T-helper 2 cell treated with Interferon-gamma antibody and Interleukin-4, amounts not matched to agents 5 μg/mL and 100 μg/mL, for 36 hours (primary cell): ENCODE results near the gene KDM8.

Experiments
- DNase-seq: peaks from one replicate; pipeline ENCODE4 v3.0.0; 2021; ENCODE audit warnings: low spot score
- H3K27ac Mint-ChIP-seq: one replicate; pipeline ENCODE4 v1.8.0; 2021; ENCODE audit warnings: mild to moderate bottlenecking, mixed read lengths
- H3K27me3 Mint-ChIP-seq: one replicate; pipeline ENCODE4 v1.8.0; 2021; ENCODE audit warnings: low read depth, mixed read lengths
- H3K36me3 Mint-ChIP-seq: one replicate; pipeline ENCODE4 v1.8.0; 2021; ENCODE audit warnings: low read depth, mixed read lengths
- H3K4me1 Mint-ChIP-seq: one replicate; pipeline ENCODE4 v1.8.0; 2021; ENCODE audit warnings: low read depth, mixed read lengths
- H3K4me3 Mint-ChIP-seq: one replicate; pipeline ENCODE4 v1.8.0; 2022; ENCODE audit warnings: mild to moderate bottlenecking, moderate library complexity, mixed read lengths
- H3K9me3 Mint-ChIP-seq: one replicate; pipeline ENCODE4 v1.8.0; 2021; ENCODE audit warnings: mixed read lengths

KDM8 gene

GRCh38 chr16:27214084-27214961 lies 11.0 kb downstream of the KDM8 start:
- no peaks in the 10 kb centered on the region for H3K27me3 Mint-ChIP-seq
- H3K36me3 Mint-ChIP-seq = peaks cover 29% of the 10 kb centered on the region
- H3K27ac Mint-ChIP-seq = no peak overlapping the region
- H3K4me3 Mint-ChIP-seq = no peak overlapping the region
- peaks cover 5% of the 10 kb centered on the region for H3K4me1 Mint-ChIP-seq
- no peaks in the 10 kb centered on the region for H3K9me3 Mint-ChIP-seq
- DNase-seq = no peak

GRCh38 chr16:27215660-27216059 lies 12.3 kb downstream of the KDM8 start:
- Mint-ChIP-seq H3K4me3 (no peak overlapping the region), H3K36me3 (peaks cover 24% of the 10 kb centered on the region), H3K9me3 (no peaks in the 10 kb centered on the region), H3K27ac (no peak overlapping the region), H3K4me1 (peaks cover 5% of the 10 kb centered on the region), H3K27me3 (no peaks in the 10 kb centered on the region)
- no peak for DNase-seq

GRCh38 chr16:27216297-27216885 lies 13.1 kb downstream of the KDM8 start:
- Mint-ChIP-seq H3K27me3 (no peaks in the 10 kb centered on the region), H3K9me3 (no peaks in the 10 kb centered on the region), H3K27ac (no peak overlapping the region), H3K4me3 (no peak overlapping the region), H3K4me1 (peaks cover 1% of the 10 kb centered on the region), H3K36me3 (peaks cover 22% of the 10 kb centered on the region)
- DNase-seq = no peak

GRCh38 chr16:27217256-27217655 lies 13.9 kb downstream of the KDM8 start:
- peaks cover 22% of the 10 kb centered on the region for H3K36me3 Mint-ChIP-seq
- no peak overlapping the region for H3K27ac Mint-ChIP-seq
- H3K9me3 Mint-ChIP-seq = no peaks in the 10 kb centered on the region
- H3K27me3 Mint-ChIP-seq = no peaks in the 10 kb centered on the region
- DNase-seq = no peak
- peaks cover 1% of the 10 kb centered on the region for H3K4me1 Mint-ChIP-seq
- H3K4me3 Mint-ChIP-seq = no peak overlapping the region

GRCh38 chr16:27218756-27219155 lies 15.4 kb downstream of the KDM8 start:
- Mint-ChIP-seq H3K9me3 (no peaks in the 10 kb centered on the region), H3K27me3 (no peaks in the 10 kb centered on the region), H3K4me3 (no peak overlapping the region), H3K27ac (no peak overlapping the region), H3K36me3 (peaks cover 20% of the 10 kb centered on the region), H3K4me1 (no peaks in the 10 kb centered on the region)
- no peak for DNase-seq

- H3K36me3 Mint-ChIP-seq = peaks cover 23% of the 10 kb centered on the region
- H3K4me3 Mint-ChIP-seq = no peak overlapping the region
- no peaks in the 10 kb centered on the region for H3K27me3 Mint-ChIP-seq
- no peak for DNase-seq
- no peaks in the 10 kb centered on the region for H3K4me1 Mint-ChIP-seq
- no peaks in the 10 kb centered on the region for H3K9me3 Mint-ChIP-seq
- H3K27ac Mint-ChIP-seq = no peak overlapping the region
Measured at GRCh38 chr16:27219161-27219560, 15.8 kb downstream of the KDM8 start.

- Mint-ChIP-seq H3K36me3 (peaks cover 31% of the 10 kb centered on the region), H3K9me3 (no peaks in the 10 kb centered on the region), H3K4me1 (no peaks in the 10 kb centered on the region), H3K4me3 (no peak overlapping the region), H3K27me3 (no peaks in the 10 kb centered on the region), H3K27ac (no peak overlapping the region)
- no peak for DNase-seq
Measured at GRCh38 chr16:27220120-27220519, 16.8 kb downstream of the KDM8 start.

- no peaks in the 10 kb centered on the region for H3K4me1 Mint-ChIP-seq
- H3K4me3 Mint-ChIP-seq = no peak overlapping the region
- H3K27me3 Mint-ChIP-seq = no peaks in the 10 kb centered on the region
- H3K36me3 Mint-ChIP-seq = peaks cover 30% of the 10 kb centered on the region
- no peak overlapping the region for H3K27ac Mint-ChIP-seq
- DNase-seq = no peak
- H3K9me3 Mint-ChIP-seq = no peaks in the 10 kb centered on the region
Measured at GRCh38 chr16:27220527-27220926, 17.2 kb downstream of the KDM8 start.

GRCh38 chr16:27220991-27221390 lies 17.7 kb downstream of the KDM8 start:
- no peak for DNase-seq
- peaks cover 30% of the 10 kb centered on the region for H3K36me3 Mint-ChIP-seq
- H3K4me3 Mint-ChIP-seq = no peak overlapping the region
- no peaks in the 10 kb centered on the region for H3K27me3 Mint-ChIP-seq
- H3K27ac Mint-ChIP-seq = no peak overlapping the region
- H3K4me1 Mint-ChIP-seq = peaks cover under 1% of the 10 kb centered on the region
- H3K9me3 Mint-ChIP-seq = no peaks in the 10 kb centered on the region

GRCh38 chr16:27221576-27222248 lies 18.4 kb downstream of the KDM8 start:
- no peaks in the 10 kb centered on the region for H3K27me3 Mint-ChIP-seq
- H3K4me1 Mint-ChIP-seq = peaks cover 5% of the 10 kb centered on the region
- no peak overlapping the region for H3K4me3 Mint-ChIP-seq

GRCh38 chr16:27222249-27223225 lies 19.2 kb downstream of the KDM8 start:
- no peaks in the 10 kb centered on the region for H3K9me3 Mint-ChIP-seq
- H3K36me3 Mint-ChIP-seq = peaks cover 33% of the 10 kb centered on the region
- H3K4me3 Mint-ChIP-seq = no peak overlapping the region
- peaks cover 11% of the 10 kb centered on the region for H3K4me1 Mint-ChIP-seq
- H3K27ac Mint-ChIP-seq = peak overlapping the region; percentile 36
- DNase-seq = no peak
- no peaks in the 10 kb centered on the region for H3K27me3 Mint-ChIP-seq

More at GRCh38 chr16:27221576-27222248, 18.4 kb downstream of the KDM8 start:
- no peak for DNase-seq
- no peaks in the 10 kb centered on the region for H3K9me3 Mint-ChIP-seq
- H3K36me3 Mint-ChIP-seq = peaks cover 31% of the 10 kb centered on the region
- peak overlapping the region; percentile 36 for H3K27ac Mint-ChIP-seq

GRCh38 chr16:27223226-27223610 lies 19.9 kb downstream of the KDM8 start:
- no peak overlapping the region for H3K27ac Mint-ChIP-seq
- DNase-seq = no peak
- no peaks in the 10 kb centered on the region for H3K27me3 Mint-ChIP-seq
- no peak overlapping the region for H3K4me3 Mint-ChIP-seq
- peaks cover 11% of the 10 kb centered on the region for H3K4me1 Mint-ChIP-seq
- H3K36me3 Mint-ChIP-seq = peaks cover 33% of the 10 kb centered on the region
- H3K9me3 Mint-ChIP-seq = no peaks in the 10 kb centered on the region

GRCh38 chr16:27223701-27224100 lies 20.4 kb downstream of the KDM8 start:
- H3K27me3 Mint-ChIP-seq = no peaks in the 10 kb centered on the region
- H3K27ac Mint-ChIP-seq = peak overlapping the region; percentile 44
- H3K4me3 Mint-ChIP-seq = no peak overlapping the region
- H3K4me1 Mint-ChIP-seq = peaks cover 11% of the 10 kb centered on the region
- H3K36me3 Mint-ChIP-seq = peaks cover 34% of the 10 kb centered on the region
- DNase-seq = no peak
- H3K9me3 Mint-ChIP-seq = no peaks in the 10 kb centered on the region
